LNCAP (cell line): ENCODE measurements around the gene CEMIP.

ENCODE experiments used
- TF ChIP-seq, protein P1 (sequence below): fragments of 450-650 bp; IDR thresholded peaks from 2 replicates; pipeline ENCODE4 v1.5.1; 2017; ENCODE audit warnings: mild to moderate bottlenecking

Gene CEMIP

DNA sequence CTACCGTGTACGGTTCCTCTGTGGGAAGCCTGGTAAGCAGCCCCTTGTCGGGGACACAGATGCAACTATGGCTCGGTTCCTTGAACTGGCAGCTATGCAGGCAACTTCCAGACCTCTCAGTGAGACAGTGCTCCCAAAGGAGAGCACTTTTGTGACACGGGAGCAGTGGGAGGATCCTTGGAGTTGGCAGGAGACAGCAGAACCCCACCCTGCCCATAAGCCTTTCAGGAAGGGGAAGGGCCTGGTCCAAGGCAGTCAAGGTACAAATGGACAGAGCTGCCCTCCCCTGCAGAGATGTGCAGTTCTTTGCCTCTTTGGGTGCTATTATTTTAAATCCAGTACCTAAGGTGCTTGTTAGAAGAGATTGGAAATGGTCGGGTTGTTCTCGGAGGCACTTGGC is 115.9 kb downstream of the CEMIP start:
- TF ChIP-seq, protein P1, sequence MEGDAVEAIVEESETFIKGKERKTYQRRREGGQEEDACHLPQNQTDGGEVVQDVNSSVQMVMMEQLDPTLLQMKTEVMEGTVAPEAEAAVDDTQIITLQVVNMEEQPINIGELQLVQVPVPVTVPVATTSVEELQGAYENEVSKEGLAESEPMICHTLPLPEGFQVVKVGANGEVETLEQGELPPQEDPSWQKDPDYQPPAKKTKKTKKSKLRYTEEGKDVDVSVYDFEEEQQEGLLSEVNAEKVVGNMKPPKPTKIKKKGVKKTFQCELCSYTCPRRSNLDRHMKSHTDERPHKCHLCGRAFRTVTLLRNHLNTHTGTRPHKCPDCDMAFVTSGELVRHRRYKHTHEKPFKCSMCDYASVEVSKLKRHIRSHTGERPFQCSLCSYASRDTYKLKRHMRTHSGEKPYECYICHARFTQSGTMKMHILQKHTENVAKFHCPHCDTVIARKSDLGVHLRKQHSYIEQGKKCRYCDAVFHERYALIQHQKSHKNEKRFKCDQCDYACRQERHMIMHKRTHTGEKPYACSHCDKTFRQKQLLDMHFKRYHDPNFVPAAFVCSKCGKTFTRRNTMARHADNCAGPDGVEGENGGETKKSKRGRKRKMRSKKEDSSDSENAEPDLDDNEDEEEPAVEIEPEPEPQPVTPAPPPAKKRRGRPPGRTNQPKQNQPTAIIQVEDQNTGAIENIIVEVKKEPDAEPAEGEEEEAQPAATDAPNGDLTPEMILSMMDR, result no peak

DNA sequence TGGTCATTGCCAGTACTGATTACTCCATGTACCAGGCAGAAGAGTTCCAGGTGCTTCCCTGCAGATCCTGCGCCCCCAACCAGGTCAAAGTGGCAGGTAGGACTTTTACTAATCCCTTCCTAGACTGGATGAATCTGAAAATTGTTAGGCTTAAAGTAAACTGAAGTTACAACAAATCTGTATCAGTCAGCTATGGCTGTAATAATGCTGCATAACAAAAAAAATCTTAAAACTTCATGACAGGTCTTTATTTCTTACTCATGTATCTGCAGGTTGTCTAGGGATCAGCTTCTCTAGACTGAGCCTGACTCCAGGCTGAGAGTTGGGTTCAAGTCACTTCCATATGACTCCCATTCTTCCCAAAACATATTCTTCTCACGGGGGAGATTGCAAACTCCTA is 116.8 kb downstream of the CEMIP start:
- TF ChIP-seq, protein P1, result no peak

GRCh38 chr15:80898040-80898439 is 118.9 kb downstream of the CEMIP start:
- TF ChIP-seq, protein P1, result no peak

DNA sequence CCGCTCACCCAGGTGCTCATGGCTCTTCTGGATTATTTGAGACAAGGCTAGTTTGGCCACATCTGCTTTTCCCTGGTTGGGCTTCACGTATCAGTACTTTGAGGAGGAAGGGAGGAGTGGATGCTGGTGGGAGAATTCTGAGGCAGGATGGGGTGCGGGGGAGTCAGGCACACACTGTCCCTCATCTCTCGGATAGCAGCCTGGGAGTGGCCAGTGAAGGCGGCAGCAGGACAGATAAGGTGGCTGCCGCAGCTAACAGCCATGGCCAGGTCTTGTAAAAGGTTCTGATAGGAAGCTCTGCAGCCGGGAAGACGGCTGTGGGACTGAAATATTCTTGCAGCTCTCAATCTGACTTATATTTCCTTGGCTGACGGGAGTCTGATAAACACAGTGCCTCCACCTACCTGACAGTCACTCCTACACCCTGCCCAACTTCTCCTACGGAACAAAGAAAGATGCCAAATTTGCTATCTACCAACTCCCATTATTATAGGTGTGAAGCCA is 123.2 kb downstream of the CEMIP start:
- TF ChIP-seq, protein P1, result no peak

- TF ChIP-seq, protein P1, result no peak
These were observed 125.8 kb downstream of the CEMIP start for GRCh38 chr15:80904998-80905397.

- TF ChIP-seq, protein P1, result no peak
These were observed 127.1 kb downstream of the CEMIP start for GRCh38 chr15:80906159-80906766.

- TF ChIP-seq, protein P1, result no peak
These were observed 132.7 kb downstream of the CEMIP start for GRCh38 chr15:80911821-80912220.

- TF ChIP-seq, protein P1, result no peak
These were observed 133.5 kb downstream of the CEMIP start for GRCh38 chr15:80912673-80913072.
